SK-N-SH treated with all-trans-retinoic acid at 6 μM for 48 hours (cell line): ENCODE data around the gene DCDC2.
"Not testable (repeated sequence)": the region's sequence is repeated elsewhere in the genome, so short reads cannot be mapped to it uniquely, and the experiment has no call there.

Source experiments
- ARNTL ChIP-seq: fragments of 450-650 bp; formaldehyde crosslinking; IDR thresholded peaks from 2 replicates; pipeline ENCODE4 v1.5.0; 2020; ENCODE audit warnings: low read depth, mild to moderate bottlenecking, moderate library complexity, borderline replicate concordance
- CSRNP3 ChIP-seq: fragments of 250-450 bp; sonication (Bioruptor Pico); IDR thresholded peaks from 2 replicates; pipeline ENCODE4 v1.5.1; 2021; ENCODE audit warnings: mild to moderate bottlenecking, moderate library complexity
- ESRRG ChIP-seq: fragments of 250-450 bp; sonication (Bioruptor Pico); IDR thresholded peaks from 2 replicates; pipeline ENCODE4 v1.6.1; 2021; ENCODE audit warnings: mild to moderate bottlenecking
- PATZ1 ChIP-seq: fragments of 250-450 bp; sonication (Bioruptor Pico); IDR thresholded peaks from 2 replicates; pipeline ENCODE4 v1.8.0; 2020; ENCODE audit warnings: mild to moderate bottlenecking, moderate library complexity, borderline replicate concordance
- RARB ChIP-seq: fragments of 250-450 bp; sonication (Bioruptor Pico); IDR thresholded peaks from 2 replicates; pipeline ENCODE4 v1.8.0; 2021; ENCODE audit warnings: mild to moderate bottlenecking, moderate library complexity
- SNAI2 ChIP-seq: fragments of 250-450 bp; sonication (Bioruptor Pico); IDR thresholded peaks from 2 replicates; pipeline ENCODE4 v1.5.0; 2020; ENCODE audit warnings: mild to moderate bottlenecking, moderate library complexity
- TOX ChIP-seq: fragments of 250-450 bp; sonication (Bioruptor Pico); IDR thresholded peaks from 2 replicates; pipeline ENCODE4 v1.8.0; 2021; ENCODE audit warnings: mild to moderate bottlenecking, moderate library complexity, borderline replicate concordance
- ZC3H10 ChIP-seq: fragments of 250-450 bp; sonication (Bioruptor Pico); IDR thresholded peaks from 2 replicates; pipeline ENCODE4 v1.5.1; 2021; ENCODE audit warnings: mild to moderate bottlenecking, moderate library complexity
- ZFP30 ChIP-seq: fragments of 450-650 bp; formaldehyde crosslinking; IDR thresholded peaks from 2 replicates; pipeline ENCODE4 v1.5.0; 2022; ENCODE audit warnings: mild to moderate bottlenecking, moderate library complexity
- ZNF8 ChIP-seq: fragments of 450-650 bp; formaldehyde crosslinking; IDR thresholded peaks from 2 replicates; pipeline ENCODE4 v1.5.0; 2020; ENCODE audit warnings: mild to moderate bottlenecking, moderate library complexity

DNA sequence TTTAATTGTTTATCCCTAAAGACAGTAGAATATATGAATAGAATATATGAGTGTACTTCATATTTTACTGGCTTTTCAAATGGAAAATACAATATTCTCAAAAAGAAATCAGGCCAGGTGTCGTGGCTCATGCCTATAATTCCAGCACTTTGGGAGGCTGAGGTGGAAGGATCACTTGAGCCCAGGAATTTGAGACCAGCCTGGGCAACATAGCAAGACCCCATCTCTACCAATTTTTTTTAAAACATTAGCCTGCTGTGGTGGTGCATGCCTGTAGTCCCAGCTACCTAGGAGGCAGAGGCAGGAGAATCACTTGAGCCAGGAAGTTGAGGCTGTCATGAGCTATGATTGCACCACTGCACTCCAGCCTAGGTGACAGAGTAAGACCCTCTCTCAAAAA is 116.1 kb downstream of the DCDC2 start:
- TF ChIP-seq ZC3H10; ZNF8 (CRISPR knock-in tag); RARB (CRISPR knock-in tag); CSRNP3; ARNTL (CRISPR knock-in tag); PATZ1 (CRISPR knock-in tag); ESRRG (CRISPR knock-in tag); TOX (CRISPR knock-in tag); SNAI2; ZFP30 (CRISPR knock-in tag): not testable (repeated sequence)
